Measurements from ENCODE around the gene PCDHGA1. TPM values are rescaled to one million over a fixed set of nuclear protein-coding genes. Genes with fewer than 3 reads are reported as not detected.
A peak's percentile ranks its signal among the peaks of the same experiment; 100 is the strongest.

The PCDHGA1 gene
- total and polyA plus RNA-seq, 2 donors (not counting 1 experiment from before 2014, with no cell fraction given): 0.06 to 0.64 TPM

DNA sequence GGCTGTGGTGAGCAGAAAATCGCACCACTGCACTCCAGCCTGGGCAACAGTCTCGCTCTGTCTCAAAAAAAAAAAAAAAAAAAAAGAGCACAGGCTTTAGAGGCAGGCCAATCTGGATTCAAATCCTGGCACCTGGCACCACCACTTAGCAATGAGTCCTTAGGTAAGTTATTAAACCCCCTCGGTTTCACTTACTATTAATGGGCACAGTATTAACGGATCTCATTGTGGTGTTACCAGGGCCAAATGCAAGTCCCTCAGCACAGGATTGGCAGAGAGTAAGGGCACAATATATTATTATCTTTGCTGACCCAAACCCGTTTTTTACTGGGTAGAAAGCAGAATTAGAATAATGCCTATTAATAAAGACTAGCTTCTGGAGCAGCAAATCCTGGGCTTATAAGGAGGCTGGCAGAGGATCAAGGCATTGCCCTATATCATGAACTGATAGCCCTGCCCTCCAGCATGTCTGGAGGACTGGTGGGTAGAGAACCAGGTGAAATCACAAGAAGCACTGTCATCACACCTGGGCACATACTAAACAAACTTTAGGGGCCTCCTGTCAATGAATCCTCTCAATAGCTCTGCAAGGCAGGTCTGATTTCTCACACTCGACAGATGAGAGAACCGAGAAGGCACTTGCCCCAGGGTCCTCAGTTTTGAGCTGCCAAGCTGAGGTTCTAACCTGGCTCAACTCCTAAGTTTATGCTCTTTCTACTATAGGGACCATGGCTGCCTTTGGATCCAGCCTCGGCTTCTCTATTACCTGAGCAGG lies 176.3 kb downstream of the PCDHGA1 start:
- H3K27ac ChIP-seq (ENCODE audit: low read length in 2 of 2): no peak overlapping the region
- no peak for ATAC-seq (ENCODE audit: low read depth)
- no peaks in the 10 kb centered on the region for H4K20me1 ChIP-seq (ENCODE audit: control insufficient read depth, insufficient read depth, low read length, poor library complexity, severe bottlenecking)
- H3K36me3 ChIP-seq (replicated peaks in 1 of 2; ENCODE audit: control extremely low read depth in 1 of 2, control insufficient read depth in 1 of 2, extremely low read depth in 1 of 2, insufficient read depth in 2 of 2, low read length in 1 of 2): no peaks in the 10 kb centered on the region
- no peak overlapping the region for H3K9ac ChIP-seq (ENCODE audit: low read length)
- intact Hi-C loops (cut with micrococcal nuclease): no loop called here
- 91% methylated on average over 5 of the region's 8 CpGs for WGBS (ENCODE audit: insufficient coverage)
- peaks cover 3% of the 10 kb centered on the region for H3K9me3 Mint-ChIP-seq (ENCODE audit: insufficient read depth)
- no peak for DNase-seq
- H3K27me3 Mint-ChIP-seq: no peaks in the 10 kb centered on the region
- no peaks in the 10 kb centered on the region for H3K79me2 ChIP-seq (ENCODE audit: control insufficient read depth, insufficient read depth, low read length)
- no peak overlapping the region for H2AFZ ChIP-seq (ENCODE audit: insufficient read depth, low read depth, low read length, poor library complexity, severe bottlenecking)
- CTCF ChIA-PET: interaction anchor here (1.0 to 12.8 kb wide), 6 partner anchors 17 to 93 kb away, joined by 3 to 176 read pairs (median 4); partner anchors contain the start of genes PCDHGA10, PCDHGA11, PCDHGC3 and PCDHGC5
- H3K4me1 Mint-ChIP-seq: peaks cover 55% of the 10 kb centered on the region
- H3K9me3 ChIP-seq (ENCODE audit: control extremely low read depth in 1 of 3, control insufficient read depth in 2 of 3, insufficient read depth in 1 of 3, low read length in 2 of 3): peaks cover 0 to 6% (median 0%) of the 10 kb centered on the region in 3 donors
- peak overlapping the region; percentile 59 for H3K4me3 Mint-ChIP-seq
- POLR2A ChIA-PET: interaction anchor here (0.6 to 1.4 kb wide), 3 partner anchors 14 to 101 kb away, joined by 4 to 9 read pairs (median 6); no protein-coding TSS in a partner anchor
- H3K27ac Mint-ChIP-seq: peak overlapping the region; percentile 73
- no peak for TF ChIP-seq CTCF (IDR thresholded peaks at IDR 0.05)
- no peak for TF ChIP-seq EZH2 (IDR thresholded peaks at IDR 0.05; ENCODE audit: borderline replicate concordance, insufficient read depth, low read depth, low read length, poor library complexity, severe bottlenecking)
- no peaks in the 10 kb centered on the region for H3K27me3 ChIP-seq (replicated peaks in 1 of 4; ENCODE audit: control extremely low read depth in 1 of 4, control insufficient read depth in 3 of 4, insufficient read depth in 4 of 4, low read length in 3 of 4)
- no peak overlapping the region for H3K4me2 ChIP-seq (replicated peaks; ENCODE audit: low read depth, low read length, poor library complexity, severe bottlenecking)
- no peak overlapping the region for H3K4me3 ChIP-seq (ENCODE audit: control extremely low read depth in 1 of 5, extremely low read depth in 1 of 5, insufficient read depth in 1 of 5, low read depth in 2 of 5, low read length in 4 of 5)
- peaks cover 30 to 51% of the 10 kb centered on the region in 2 donors for H3K4me1 ChIP-seq (ENCODE audit: control insufficient read depth in 2 of 2, insufficient read depth in 2 of 2, low read length in 2 of 2)
